GM12873 (cell line): ENCODE data around the gene MTAP.

Experiments used
- TF ChIP-seq, protein P1 (sequence below): IDR thresholded peaks from 2 replicates; pipeline ENCODE4 v1.5.1; 2012; ENCODE audit warnings: low read depth, mild to moderate bottlenecking, moderate library complexity, low read length, control low read depth; ENCODE audit not compliant: insufficient read depth; ENCODE audit errors: missing control alignments

MTAP gene

DNA sequence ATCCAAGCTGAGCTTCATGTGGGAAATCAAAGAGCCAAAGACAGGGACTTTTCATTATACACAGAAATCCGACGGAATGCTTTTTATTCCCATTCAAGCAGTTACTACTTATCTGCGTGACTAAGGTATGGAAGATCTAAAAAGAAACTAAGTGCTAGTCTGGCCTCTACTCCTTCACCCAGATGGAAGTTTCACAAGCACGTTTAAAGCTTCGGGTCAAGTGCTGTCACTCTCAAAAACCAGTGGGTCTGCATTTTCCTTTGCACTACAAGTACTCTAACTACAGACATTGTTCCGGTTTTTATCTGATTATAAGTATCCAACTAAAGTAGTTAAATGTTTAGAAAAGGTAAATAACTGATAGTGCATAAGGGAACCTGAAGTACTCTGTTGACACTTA is 13.7 kb upstream of the MTAP start:
- TF ChIP-seq, protein P1, sequence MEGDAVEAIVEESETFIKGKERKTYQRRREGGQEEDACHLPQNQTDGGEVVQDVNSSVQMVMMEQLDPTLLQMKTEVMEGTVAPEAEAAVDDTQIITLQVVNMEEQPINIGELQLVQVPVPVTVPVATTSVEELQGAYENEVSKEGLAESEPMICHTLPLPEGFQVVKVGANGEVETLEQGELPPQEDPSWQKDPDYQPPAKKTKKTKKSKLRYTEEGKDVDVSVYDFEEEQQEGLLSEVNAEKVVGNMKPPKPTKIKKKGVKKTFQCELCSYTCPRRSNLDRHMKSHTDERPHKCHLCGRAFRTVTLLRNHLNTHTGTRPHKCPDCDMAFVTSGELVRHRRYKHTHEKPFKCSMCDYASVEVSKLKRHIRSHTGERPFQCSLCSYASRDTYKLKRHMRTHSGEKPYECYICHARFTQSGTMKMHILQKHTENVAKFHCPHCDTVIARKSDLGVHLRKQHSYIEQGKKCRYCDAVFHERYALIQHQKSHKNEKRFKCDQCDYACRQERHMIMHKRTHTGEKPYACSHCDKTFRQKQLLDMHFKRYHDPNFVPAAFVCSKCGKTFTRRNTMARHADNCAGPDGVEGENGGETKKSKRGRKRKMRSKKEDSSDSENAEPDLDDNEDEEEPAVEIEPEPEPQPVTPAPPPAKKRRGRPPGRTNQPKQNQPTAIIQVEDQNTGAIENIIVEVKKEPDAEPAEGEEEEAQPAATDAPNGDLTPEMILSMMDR, result no peak

DNA sequence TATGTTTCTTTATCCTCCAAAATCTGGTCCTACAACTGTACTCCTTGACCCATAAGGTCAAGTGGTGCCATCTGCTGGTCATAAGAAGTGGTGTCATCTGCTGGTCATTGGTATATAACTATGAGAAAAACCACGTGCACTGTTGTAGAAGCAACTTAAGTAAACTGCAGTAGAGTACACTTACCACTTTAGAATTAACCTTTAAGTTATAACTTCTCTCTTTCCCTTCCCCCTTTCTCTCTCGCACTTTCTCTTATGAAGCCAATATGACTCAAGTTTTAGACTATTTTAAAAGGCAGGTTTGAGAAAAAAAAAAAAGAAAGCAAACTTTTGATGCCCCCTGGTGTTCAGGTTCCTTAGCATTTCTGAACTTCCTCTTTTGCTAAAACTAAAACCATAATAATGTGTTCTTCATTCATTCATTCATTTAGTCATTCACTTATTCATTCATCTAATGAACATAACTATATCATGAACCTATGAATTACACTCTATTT is 12.8 kb upstream of the MTAP start:
- TF ChIP-seq, protein P1, result peak; percentile 58

- TF ChIP-seq, protein P1, result no peak
Observed at GRCh38 chr9:21795483-21795882, 7.0 kb upstream of the MTAP start.

- TF ChIP-seq, protein P1, result no peak
Observed at GRCh38 chr9:21796768-21797167, 5.7 kb upstream of the MTAP start.

DNA sequence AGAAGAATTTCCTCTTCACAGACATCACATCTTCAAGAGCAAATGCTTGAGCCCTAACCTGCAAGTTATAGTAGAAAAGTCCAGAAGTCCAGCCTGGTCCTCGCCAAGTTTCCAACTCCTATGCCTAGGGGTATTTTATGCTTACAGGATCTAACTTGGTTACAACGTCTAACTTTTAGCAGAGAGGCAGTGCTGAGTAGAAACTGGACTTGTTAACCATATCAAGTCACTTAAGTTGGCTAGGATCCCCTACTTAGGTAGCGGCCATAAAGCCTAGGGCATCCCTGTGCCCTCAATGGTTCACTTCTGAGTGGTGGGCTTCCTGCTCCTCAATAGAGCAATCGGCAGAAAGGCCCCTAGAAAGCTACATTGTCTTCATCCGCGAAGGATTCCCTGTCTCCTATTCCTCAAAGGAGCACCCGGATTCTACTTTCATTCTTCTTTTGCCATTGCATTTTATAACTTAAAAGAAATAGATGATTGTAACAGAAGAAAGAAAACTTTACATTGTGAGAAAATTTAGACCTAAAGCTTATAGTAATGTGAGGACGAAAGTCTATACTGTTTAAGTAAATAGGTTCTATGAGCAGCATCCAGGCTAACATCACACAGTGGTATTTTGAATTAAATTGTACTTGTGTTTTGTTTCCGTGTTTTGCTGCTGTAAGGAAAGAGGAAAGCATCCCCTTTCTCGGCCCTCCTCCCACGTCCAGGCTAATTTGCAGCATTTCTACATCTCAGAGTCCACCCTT is 1.3 kb upstream of the MTAP start:
- TF ChIP-seq, protein P1, result no peak

DNA sequence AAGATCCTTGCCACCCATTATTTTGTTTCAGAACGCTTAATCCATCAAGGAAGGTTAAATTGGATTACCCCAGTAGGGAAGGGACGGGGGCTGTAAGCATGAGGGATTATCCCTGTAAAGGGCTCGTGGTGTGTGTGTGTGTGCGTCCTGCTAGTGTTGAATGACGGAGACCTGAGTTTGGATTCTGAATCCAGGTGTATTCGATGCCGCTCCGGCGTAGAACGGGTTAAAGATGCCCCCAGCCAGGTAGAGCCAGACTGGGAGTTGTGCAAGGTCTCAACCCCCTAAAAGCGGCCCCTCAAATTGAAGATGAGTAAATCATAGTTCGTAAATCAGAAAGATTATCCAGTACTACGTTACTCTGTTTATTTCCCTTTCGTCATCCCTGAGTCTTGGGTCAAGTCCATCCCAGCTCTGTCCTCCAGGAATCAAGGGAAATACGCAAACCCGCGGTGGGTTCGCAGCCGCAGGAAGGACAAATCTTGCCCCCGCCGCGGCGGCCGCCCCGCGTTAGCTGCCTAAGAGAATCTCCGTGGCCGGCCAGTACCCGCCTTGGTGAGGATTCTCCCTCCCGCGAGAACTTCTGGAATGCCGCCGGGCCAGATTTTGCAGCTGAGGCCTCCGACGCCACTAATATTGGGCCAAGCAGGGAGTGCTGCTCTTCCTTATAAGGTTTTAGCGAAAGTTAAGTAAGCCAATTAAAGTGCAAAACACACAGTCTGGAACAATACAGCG is 586 bp upstream of the MTAP start:
- TF ChIP-seq, protein P1, result no peak

GRCh38 chr9:21803649-21804048 is 1.2 kb downstream of the MTAP start:
- TF ChIP-seq, protein P1, result no peak
